ENCODE data around the gene KCNK16.

Gene KCNK16

DNA sequence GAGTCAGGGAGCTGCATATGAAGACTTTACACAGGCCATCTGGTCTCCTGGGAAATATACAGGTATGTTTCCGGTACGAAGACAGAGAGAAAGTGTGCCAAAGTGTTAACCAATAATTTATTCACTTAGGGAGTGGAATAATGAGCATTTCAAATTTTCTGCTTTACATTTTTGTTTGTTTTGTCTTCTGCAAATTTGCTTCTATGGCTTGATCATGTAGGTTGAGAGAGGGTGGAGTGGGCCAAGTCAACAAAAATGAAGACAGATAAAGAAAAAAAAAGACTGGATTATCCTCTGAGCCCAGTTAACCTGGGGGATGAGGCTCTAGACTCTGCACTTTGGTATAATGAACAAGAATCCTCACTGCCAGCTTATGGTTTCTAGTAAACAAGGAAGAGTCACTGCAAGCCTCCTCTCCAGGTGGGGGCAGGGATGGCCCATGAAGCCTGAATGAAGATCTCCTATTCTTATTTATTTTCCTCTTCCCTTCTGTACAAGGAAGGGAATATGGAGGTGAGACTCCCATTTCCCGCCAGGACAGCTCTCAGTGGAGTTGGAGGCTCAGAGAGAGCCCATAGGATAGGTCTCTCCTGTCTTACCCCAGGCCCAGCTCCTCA lies 46.0 kb downstream of the KCNK16 start:
- no peak for DNase-seq (ENCODE audit: low read depth)

DNA sequence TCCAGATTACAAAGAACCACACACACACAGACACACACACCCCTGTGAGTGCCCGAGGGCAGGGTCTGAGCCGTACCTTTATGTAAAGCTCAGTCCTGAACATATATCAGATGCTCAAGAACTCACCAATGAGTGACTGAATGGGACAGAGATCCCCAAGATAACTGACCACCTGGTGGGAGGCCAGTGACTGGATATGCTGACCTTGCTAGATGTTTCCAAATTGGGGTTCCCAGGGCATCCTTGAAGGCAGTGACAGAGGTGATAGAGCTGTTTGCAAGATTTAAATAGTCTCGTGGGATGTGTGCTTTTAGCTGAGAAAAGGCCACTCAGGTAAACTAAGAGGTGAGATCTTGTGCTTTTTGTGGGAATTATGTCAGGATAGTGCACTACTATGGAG lies 47.6 kb downstream of the KCNK16 start:
- no peak for DNase-seq (ENCODE audit: low read depth)

DNA sequence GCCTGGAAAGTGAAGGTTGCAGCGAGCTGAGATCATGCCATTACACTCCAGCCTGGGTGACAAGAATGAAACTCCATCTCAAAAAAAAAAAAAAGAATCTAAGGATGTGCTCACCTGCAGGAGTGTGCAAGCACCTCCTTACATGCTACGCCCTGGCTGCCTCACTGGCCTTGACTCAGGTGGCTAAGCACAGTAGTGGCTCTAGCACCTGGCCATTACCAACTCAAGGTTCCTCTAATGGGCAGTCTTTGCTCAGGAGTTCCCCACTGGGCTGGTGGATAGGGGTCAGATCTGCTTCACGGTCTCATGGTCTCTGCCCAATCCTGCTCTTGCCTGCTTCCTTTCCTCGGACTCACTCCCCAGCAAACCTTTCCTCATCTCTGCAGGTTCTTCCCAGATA lies 48.0 kb downstream of the KCNK16 start:
- no peak for DNase-seq (ENCODE audit: low read depth)

DNA sequence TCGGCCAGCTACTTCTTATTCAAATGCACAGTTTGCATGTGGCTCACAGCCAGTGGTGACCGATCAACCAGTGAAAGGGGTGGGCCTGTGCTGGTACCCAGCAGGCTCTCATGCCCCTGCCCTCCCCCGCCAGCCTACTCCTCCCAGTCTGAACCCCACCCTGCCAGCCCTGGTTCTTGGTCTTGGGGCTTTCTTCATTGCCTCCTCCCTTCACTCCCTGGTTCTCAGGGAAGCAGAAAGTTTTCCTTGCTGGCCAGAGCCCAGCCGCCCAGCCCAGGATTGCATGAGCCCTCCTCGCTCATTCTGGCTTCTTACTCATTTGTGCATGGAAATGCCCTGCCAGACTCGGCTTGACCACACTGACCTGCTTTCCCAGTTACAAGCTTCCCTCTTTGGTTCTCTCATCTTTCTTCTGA lies 49.1 kb downstream of the KCNK16 start:
- no peak for DNase-seq (ENCODE audit: low read depth)

DNA sequence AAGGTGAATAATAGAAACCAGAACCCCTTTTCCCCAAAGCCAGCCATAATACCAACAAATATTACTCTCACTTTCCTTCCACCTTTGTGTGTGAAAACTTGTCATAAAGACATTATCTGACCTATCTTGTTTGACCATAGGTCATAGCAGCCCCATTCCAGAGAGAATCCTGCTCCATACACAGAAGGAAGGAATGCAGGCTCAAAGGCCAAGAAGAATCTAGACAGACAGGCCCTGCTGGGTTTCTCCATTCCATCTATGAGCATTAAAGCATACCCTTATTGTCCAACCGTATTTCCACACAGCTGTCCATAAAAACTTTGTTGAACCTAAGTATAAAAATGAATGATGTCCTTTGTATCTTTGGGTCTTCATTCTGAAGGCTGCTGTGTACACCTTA lies 52.5 kb downstream of the KCNK16 start:
- DNase-seq (ENCODE audit: low read depth): no peak

DNA sequence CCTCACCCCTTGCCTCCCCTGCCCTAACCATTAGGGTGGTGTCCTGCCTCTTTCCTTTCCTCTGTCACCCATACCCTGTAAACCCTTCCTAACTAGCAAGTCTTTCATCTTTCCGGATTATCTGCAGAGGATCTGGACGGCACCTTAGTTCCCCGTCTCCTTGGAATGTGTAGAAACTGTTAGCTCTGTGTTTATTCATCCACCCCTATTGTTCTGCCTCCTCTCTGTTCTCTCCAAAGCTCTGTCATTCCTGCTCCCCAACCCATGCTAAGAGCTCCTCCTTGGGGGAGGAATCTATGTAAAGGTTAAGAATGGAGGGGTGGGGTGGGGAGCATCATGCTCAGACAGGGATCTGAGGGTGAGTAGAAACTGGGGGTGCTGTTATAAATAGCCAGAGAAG lies 53.8 kb downstream of the KCNK16 start:
- DNase-seq (ENCODE audit: low read depth): no peak

DNA sequence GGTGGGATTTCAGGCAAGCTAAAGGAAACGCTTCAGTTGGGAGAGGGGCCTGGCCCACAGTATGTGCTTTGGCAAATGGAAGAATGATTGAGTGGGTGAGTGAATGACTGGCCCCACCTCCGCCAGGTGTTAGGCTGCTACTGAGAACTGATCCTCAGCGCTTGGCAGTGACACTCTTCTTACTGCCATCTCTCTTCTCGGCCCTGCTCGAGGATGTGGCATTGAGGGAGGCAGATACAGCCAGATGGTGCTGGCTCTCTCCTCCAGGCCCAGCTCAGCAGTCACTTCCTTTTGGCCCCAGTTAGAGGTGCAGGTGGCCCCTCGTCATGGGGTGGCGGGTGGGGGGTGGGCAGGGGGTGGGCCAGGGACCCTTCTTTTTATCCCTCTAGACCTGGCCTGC lies 54.3 kb downstream of the KCNK16 start:
- DNase-seq (ENCODE audit: low read depth): no peak

DNA sequence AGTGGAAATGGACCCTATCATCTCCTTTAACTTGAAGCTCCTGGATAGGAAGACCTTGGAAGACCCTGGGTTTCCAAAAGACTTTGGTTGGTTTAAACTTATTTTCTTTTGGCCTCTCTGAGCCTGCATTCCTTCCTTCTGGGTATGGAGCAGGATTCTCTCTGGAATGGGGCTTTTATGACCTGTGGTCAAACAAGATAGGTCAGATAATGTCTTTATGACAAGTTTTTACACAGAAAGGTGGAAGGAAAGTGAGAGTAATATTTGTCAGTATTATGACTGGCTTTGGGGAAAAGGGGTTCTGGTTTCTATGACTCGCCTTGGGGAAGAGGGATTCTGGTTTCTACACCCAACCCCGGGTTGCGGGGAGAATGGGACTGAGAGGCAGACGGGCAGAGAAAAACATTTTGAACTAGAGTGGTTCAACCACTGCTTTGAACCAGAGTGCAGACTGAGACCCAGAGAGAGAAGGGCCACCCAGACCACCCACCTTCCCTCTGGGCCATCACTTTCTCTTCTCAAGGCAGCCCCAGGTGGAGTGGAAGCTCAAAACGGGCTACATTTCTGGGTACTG lies 55.6 kb downstream of the KCNK16 start:
- no peak for DNase-seq (ENCODE audit: low read depth)

DNA sequence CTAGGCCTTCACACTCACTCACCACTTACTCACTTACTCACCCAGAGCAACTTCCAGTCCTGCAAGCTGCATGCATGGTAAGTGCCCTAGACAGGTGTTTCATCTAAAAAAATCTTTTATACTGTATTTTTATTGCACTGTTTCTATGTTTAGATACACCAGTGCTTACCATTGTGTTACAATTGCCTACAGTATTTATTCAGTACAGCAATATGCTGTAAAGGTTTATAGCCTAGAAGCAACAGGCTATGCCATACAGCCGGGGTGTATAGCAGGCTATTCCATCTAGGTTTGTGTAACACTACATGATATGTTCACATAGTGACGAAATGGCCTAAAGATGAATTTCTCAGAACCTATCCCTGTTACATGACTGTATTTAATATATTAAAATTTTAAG lies 56.1 kb downstream of the KCNK16 start:
- DNase-seq (ENCODE audit: low read depth): no peak
